RPMI7951 (cell line): ENCODE measurements around the gene SLC35A5. TPM values are rescaled to one million over a fixed set of nuclear protein-coding genes. Genes with fewer than 3 reads are reported as not detected.

ENCODE experiments used
- DNase-seq: peaks from one replicate; pipeline ENCODE4 v3.0.0-alpha.2; 2012; ENCODE audit warnings: low read depth
- total RNA-seq: library from RNA; depleted of rRNA; stranded (reverse); fragments of >200 nt; shearing (Covaris generic); gene quantifications from 2 replicates; pipeline ENCODE4 v1.2.3, GENCODE V29; 2014; rRNA removed

SLC35A5 gene
- total RNA-seq, 1 experiment from 2014 or later, result 51.5 TPM

DNA sequence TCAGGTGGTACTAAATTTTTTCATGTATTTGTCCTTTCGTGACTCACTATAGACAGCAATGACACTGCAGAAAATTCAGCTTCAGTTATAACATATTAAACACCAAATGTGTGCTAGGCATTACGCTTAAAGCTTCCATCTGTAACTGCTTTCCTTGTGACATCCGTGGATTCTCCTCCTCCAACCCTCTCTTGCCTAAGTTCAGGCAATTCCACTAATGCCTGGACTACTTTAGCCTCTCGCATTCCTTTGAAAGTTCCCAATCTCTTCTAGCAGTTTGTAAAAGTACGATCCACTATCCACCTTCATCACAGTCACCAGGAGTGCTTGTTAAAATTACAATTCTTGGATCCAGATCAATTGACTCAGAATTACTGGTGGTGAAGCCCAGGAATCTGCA lies 61.4 kb downstream of the SLC35A5 start:
- no peak for DNase-seq

DNA sequence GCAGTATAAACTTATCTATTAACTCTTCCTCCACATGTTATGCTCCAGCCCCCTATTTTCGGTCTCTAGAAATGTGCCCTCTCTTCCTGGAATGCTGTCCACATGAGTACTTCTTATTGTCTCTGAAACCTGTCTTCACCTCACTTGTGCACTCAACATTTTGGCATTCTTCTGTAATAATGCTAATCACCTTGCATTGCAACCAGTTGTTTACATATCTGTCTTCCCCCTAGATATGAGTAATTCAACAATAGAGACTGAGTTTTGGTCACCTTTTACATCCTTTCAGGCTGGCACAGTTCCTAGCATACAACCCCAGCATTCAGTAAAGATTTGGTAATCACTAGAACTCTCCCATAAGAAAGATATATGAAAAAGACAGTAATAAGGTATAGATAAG lies 61.9 kb downstream of the SLC35A5 start:
- no peak for DNase-seq

DNA sequence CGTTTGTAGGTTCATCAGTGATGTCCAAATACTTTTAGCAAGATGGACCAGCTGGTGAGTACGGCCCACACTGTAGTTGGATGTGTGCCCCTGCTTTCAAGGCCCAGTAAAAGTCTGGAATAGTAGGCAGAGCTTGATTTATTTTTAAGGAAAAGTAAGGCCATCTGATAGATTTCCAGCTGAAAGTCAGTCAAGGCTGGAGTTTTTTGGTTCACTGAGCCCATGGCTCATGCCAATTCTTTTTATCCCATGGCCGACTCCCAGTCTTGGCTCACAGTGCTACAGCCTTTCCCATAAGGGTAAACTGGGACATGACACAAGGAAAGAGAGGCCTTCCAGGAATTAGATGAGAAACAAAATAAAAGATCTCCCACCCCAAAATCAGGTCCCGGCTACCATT lies 65.6 kb downstream of the SLC35A5 start:
- DNase-seq, result no peak

DNA sequence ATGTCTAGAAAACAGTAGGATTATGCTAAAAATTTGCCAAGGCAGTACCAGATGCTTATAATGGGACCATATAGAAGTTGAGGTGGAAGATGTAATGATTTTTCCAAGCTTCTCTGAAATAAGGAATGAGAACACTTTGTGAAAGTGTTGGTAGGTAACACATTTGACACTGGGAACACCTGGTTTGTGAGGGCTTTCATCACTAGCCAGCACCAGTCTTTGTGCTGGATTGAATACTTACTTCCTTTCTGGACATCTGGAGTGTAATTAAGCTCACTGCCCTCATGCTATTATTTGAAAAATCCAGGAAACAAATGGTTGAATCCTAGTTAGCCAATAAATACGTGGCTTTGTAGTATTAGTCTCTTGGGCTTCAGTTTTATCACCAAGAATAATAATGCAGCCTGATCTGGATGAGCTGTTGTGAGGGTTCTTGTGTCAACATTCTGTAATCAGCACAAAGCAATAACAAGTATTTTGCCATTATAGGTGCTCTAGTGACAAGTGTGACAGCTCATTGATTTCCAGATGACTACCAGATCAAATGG lies 66.1 kb downstream of the SLC35A5 start:
- DNase-seq, result no peak

DNA sequence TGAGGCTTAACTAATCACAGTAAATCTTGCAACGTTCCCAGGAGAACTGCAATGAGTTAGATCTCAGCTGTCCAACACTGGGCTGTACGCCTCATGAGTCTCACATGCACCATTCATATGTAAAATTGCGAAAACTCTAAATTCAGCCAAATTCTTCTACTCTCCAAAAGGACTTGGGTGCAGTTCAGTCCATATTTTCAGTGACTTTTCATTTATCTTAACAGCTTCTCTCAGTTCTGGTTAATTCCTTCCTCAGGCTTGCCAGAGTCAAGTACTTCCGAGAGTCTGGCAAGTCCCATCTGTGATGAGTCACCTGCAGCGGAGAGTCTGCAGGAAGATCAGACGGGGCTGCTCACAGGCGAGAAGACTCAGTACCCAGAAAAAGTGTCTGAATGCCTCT lies 67.6 kb downstream of the SLC35A5 start:
- peak; percentile 85 for DNase-seq

DNA sequence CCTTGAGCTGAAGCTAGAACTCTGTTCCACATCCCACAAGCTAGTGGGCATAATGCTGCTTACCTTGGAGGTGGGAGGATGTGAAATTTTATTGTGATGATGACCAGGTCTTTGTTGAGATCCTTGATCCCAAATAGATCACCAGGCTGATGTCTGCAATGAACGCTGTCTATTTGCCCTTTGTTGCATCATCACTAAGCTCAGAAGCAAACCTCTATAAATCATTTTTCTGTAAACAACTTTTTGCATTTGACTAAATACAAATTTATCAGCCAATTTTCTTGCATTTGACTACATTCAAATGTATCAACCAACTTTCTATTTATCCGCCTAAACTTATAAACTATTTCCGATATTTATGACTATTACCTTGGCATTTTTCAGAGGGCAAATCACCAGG lies 69.4 kb downstream of the SLC35A5 start:
- DNase-seq, result no peak

DNA sequence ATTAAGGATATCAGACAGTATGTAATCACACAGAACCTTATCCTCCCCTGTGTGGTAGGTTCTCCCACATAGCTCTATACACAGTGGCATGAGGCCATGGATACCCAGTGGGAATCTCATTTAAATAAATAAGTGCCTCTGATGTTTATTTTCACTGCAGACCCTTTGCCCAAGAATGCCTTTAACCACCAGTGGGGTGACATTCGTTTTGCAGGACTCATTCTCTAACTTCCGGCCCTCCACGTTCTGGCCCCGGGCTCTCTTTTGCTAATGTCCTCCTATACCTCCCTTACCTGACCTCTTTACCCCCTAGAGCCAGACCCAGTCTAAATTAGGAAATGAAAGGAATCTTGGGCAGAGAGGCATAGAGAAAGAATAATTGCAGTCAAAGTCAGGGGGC lies 70.8 kb downstream of the SLC35A5 start:
- DNase-seq, result no peak

DNA sequence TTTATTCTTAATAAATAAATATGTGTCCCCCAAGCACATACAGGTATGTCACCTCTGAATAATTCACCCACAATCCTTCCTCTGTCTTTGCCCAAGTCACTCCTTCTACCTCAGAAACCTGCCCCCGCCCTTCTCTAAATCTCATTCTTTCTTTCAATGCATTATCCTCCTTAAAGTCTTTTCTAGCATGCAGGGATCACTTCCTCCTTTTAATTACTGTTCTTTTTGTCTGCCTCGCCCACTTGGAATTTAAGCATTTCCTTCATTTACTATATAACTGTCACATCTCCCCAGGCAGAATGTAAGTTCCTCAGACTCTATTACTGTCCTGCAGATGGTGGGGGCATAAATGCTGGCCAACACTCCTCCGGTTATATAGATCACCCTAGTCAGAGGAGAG lies 71.3 kb downstream of the SLC35A5 start:
- DNase-seq, result no peak

DNA sequence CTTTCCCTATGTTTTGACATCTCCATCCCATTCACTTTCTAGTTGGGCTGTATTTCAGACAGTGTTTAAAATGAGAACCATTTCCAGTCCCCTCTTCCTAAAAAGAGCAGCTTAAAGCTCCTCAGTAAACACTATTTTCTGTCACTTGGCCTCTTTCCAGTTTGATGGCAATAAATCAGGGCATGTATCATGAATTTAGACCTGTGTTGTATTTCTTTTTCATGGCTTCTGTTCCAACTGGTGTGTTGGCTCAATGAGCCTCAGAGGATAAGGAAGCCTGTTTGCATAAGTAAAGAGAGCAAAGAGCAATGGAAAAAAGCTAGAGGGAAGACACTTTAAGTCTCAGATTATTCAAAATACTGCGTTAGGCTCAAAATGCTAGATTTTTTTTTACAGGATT lies 71.9 kb downstream of the SLC35A5 start:
- DNase-seq, result no peak

DNA sequence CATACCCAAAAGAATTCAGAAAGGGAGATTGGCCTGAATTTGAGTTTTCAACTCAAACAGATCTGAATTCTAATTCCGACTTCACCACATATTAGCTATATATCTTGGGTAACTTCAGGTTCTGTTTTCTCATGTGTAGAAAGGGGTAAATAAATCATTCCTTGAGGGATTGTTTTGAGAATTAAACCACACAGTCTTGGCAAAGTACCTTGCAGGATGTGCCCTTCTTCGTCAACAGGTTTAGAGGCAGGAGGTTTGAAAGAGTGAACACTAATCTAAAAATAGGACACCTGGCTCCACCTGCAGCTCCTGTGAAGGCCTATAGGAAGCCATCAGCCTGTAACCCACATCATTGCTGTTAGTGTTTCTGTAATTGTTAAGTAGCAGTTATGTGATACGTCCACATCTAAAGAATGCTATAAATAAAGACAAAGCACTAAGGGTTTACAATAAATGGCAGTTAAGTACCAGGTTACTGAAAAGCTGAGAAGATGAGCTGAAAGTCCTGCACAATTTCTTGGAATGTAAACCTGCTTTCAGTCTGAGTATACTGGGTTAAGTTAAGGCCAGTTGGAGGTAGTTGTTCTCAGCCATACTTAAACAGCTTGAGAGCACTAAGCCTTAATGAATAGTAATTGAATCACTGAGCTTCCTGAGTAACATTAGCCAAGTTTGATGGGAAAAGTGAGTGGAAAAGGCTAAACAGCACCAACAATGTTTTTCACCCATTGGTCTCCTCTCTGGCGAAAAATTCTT lies 73.1 kb downstream of the SLC35A5 start:
- no peak for DNase-seq

Other genes starting within 250 kb of the SLC35A5 start
- 0.49 and 3.4 TPM in 2 replicates for gene CD200, start 228.9 kb upstream of the SLC35A5 start, total RNA-seq
- gene BTLA, start 62.6 kb upstream of the SLC35A5 start, total RNA-seq, result 0.10 TPM in 1 of 2 replicates, not detected in the other
- gene ATG3, start 83 bp upstream of the SLC35A5 start, total RNA-seq, result 115 and 126 TPM in 2 replicates
- gene CCDC80, start 79.1 kb downstream of the SLC35A5 start, total RNA-seq, result 29.1 and 44.6 TPM in 2 replicates